ENCODE results near the gene TBX15.

TBX15 gene

GRCh38 chr1:118986555-118987467, 1.3 kb downstream of the TBX15 start:
- no peak for TF ChIP-seq CREB5 (CRISPR knock-in tag; IDR thresholded peaks at IDR 0.05; ENCODE audit: low read depth)
- no peak for TF ChIP-seq ZFP3 (CRISPR knock-in tag; IDR thresholded peaks at IDR 0.05)
- no peak for TF ChIP-seq PATZ1 (CRISPR knock-in tag; IDR thresholded peaks at IDR 0.05; ENCODE audit: borderline replicate concordance)
- TF ChIP-seq TOX (CRISPR knock-in tag; IDR thresholded peaks at IDR 0.05; ENCODE audit: borderline replicate concordance), result no peak
- no peak for TF ChIP-seq TSHZ2 (CRISPR knock-in tag; IDR thresholded peaks at IDR 0.05)
- no peak for TF ChIP-seq BACH2 (CRISPR knock-in tag; IDR thresholded peaks at IDR 0.05; ENCODE audit: borderline replicate concordance)
- TF ChIP-seq POU6F1 (CRISPR knock-in tag; IDR thresholded peaks at IDR 0.05; ENCODE audit: borderline replicate concordance, low read depth), result no peak
- ATAC-seq, result no peak

GRCh38 chr1:118985640-118986554, 2.2 kb downstream of the TBX15 start:
- no peak for ATAC-seq
- no peak for TF ChIP-seq ZNF8 (CRISPR knock-in tag; IDR thresholded peaks at IDR 0.05)

- no peak for ATAC-seq
- TF ChIP-seq ZNF70 (CRISPR knock-in tag; IDR thresholded peaks at IDR 0.05) (no peak), ISL1 (CRISPR knock-in tag; IDR thresholded peaks at IDR 0.05) (no peak), ZNF8 (CRISPR knock-in tag; IDR thresholded peaks at IDR 0.05) (no peak), BACH2 (CRISPR knock-in tag; IDR thresholded peaks at IDR 0.05; ENCODE audit: borderline replicate concordance) (no peak), ZC3H10 (CRISPR knock-in tag; IDR thresholded peaks at IDR 0.05) (no peak), CREB5 (CRISPR knock-in tag; IDR thresholded peaks at IDR 0.05; ENCODE audit: low read depth) (no peak), ARNTL (CRISPR knock-in tag; IDR thresholded peaks at IDR 0.05; ENCODE audit: borderline replicate concordance, low read depth) (no peak), SNAI2 (CRISPR knock-in tag; IDR thresholded peaks at IDR 0.05) (no peak), RARB (CRISPR knock-in tag; IDR thresholded peaks at IDR 0.05) (no peak)
Observed at GRCh38 chr1:118984722-118985639, 3.2 kb downstream of the TBX15 start.
